ENCODE data around the gene TMEM123. TPM values are rescaled to one million over a fixed set of nuclear protein-coding genes. Genes with fewer than 3 reads are reported as not detected.
A peak's percentile ranks its signal among the peaks of the same experiment; 100 is the strongest.

TMEM123 gene
- total and polyA plus RNA-seq, 4 donors, result 125 to 164 (median 153) TPM

GRCh38 chr11:102395720-102396393 is 56.7 kb downstream of the TMEM123 start:
- 89% methylated on average over 4 of the region's 6 CpGs for WGBS (ENCODE audit: insufficient coverage)
- H3K27ac ChIP-seq (ENCODE audit: low read depth, low read length), result no peak overlapping the region
- no peak overlapping the region for H3K4me3 ChIP-seq (ENCODE audit: low read depth, low read length)
- H3K9me3 ChIP-seq (ENCODE audit: control insufficient read depth, insufficient read depth, low read length), result no peaks in the 10 kb centered on the region
- H3K27me3 ChIP-seq (ENCODE audit: control insufficient read depth, insufficient read depth, low read length), result no peaks in the 10 kb centered on the region
- peak in 1 of 6 donors; percentile 29 for DNase-seq (ENCODE audit: low read depth in 4 of 6, low spot score in 6 of 6)
- peaks cover 30% of the 10 kb centered on the region for H3K36me3 ChIP-seq (ENCODE audit: control insufficient read depth, insufficient read depth, low read length)
- peaks cover 5% of the 10 kb centered on the region for H3K4me1 ChIP-seq (ENCODE audit: control insufficient read depth, insufficient read depth, low read length)

- no peak overlapping the region for H3K27ac ChIP-seq (ENCODE audit: low read depth, low read length)
- H3K27me3 ChIP-seq (ENCODE audit: control insufficient read depth, insufficient read depth, low read length), result no peaks in the 10 kb centered on the region
- WGBS (ENCODE audit: insufficient coverage), result 95% methylated on average over 2 of the region's 2 CpGs
- peaks cover 29% of the 10 kb centered on the region for H3K36me3 ChIP-seq (ENCODE audit: control insufficient read depth, insufficient read depth, low read length)
- H3K4me3 ChIP-seq (ENCODE audit: low read depth, low read length), result no peak overlapping the region
- peaks cover 5% of the 10 kb centered on the region for H3K4me1 ChIP-seq (ENCODE audit: control insufficient read depth, insufficient read depth, low read length)
- DNase-seq (ENCODE audit: low read depth in 4 of 6, low spot score in 6 of 6), result no peak
- no peaks in the 10 kb centered on the region for H3K9me3 ChIP-seq (ENCODE audit: control insufficient read depth, insufficient read depth, low read length)
These were observed 59.3 kb downstream of the TMEM123 start for GRCh38 chr11:102393272-102393730.

- no peak for DNase-seq (ENCODE audit: low read depth in 4 of 6, low spot score in 6 of 6)
- Histone ChIP-seq H3K36me3 (ENCODE audit: control insufficient read depth, insufficient read depth, low read length) (peaks cover 33% of the 10 kb centered on the region), H3K4me3 (ENCODE audit: low read depth, low read length) (no peak overlapping the region), H3K9me3 (ENCODE audit: control insufficient read depth, insufficient read depth, low read length) (no peaks in the 10 kb centered on the region), H3K4me1 (ENCODE audit: control insufficient read depth, insufficient read depth, low read length) (peaks cover 5% of the 10 kb centered on the region), H3K27me3 (ENCODE audit: control insufficient read depth, insufficient read depth, low read length) (no peaks in the 10 kb centered on the region), H3K27ac (ENCODE audit: low read depth, low read length) (no peak overlapping the region)
- WGBS (ENCODE audit: insufficient coverage), result 97% methylated on average over 3 of the region's 4 CpGs
These were observed 60.9 kb downstream of the TMEM123 start for GRCh38 chr11:102391549-102392237.

- WGBS (ENCODE audit: insufficient coverage), result 72% methylated on average over 11 of the region's 12 CpGs
- H3K27ac ChIP-seq (ENCODE audit: low read depth, low read length), result no peak overlapping the region
- DNase-seq (ENCODE audit: low read depth in 4 of 6, low spot score in 6 of 6), result peak in 3 of 6 donors; percentile 5 to 58 (median 49)
These were observed 61.7 kb downstream of the TMEM123 start for GRCh38 chr11:102390667-102391465.

GRCh38 chr11:102389253-102389652 is 63.3 kb downstream of the TMEM123 start:
- Histone ChIP-seq H3K4me1 (ENCODE audit: control insufficient read depth, insufficient read depth, low read length) (peaks cover 9% of the 10 kb centered on the region), H3K36me3 (ENCODE audit: control insufficient read depth, insufficient read depth, low read length) (peaks cover 37% of the 10 kb centered on the region), H3K27me3 (ENCODE audit: control insufficient read depth, insufficient read depth, low read length) (no peaks in the 10 kb centered on the region), H3K4me3 (ENCODE audit: low read depth, low read length) (no peak overlapping the region), H3K9me3 (ENCODE audit: control insufficient read depth, insufficient read depth, low read length) (no peaks in the 10 kb centered on the region), H3K27ac (ENCODE audit: low read depth, low read length) (no peak overlapping the region)
- DNase-seq (ENCODE audit: low read depth in 4 of 6, low spot score in 6 of 6), result no peak
- no CpG with 5 or more reads among the region's 4 CpGs for WGBS (ENCODE audit: insufficient coverage)

More at GRCh38 chr11:102390667-102391465, 61.7 kb downstream of the TMEM123 start:
- H3K4me3 ChIP-seq (ENCODE audit: low read depth, low read length), result no peak overlapping the region
- H3K9me3 ChIP-seq (ENCODE audit: control insufficient read depth, insufficient read depth, low read length), result no peaks in the 10 kb centered on the region
- H3K36me3 ChIP-seq (ENCODE audit: control insufficient read depth, insufficient read depth, low read length), result peaks cover 32% of the 10 kb centered on the region
- H3K27me3 ChIP-seq (ENCODE audit: control insufficient read depth, insufficient read depth, low read length), result no peaks in the 10 kb centered on the region
- H3K4me1 ChIP-seq (ENCODE audit: control insufficient read depth, insufficient read depth, low read length), result peaks cover 5% of the 10 kb centered on the region

GRCh38 chr11:102387043-102387781 is 65.4 kb downstream of the TMEM123 start:
- no peaks in the 10 kb centered on the region for H3K9me3 ChIP-seq (ENCODE audit: control insufficient read depth, insufficient read depth, low read length)
- no peak for DNase-seq (ENCODE audit: low read depth in 4 of 6, low spot score in 6 of 6)

GRCh38 chr11:102386136-102386734 is 66.3 kb downstream of the TMEM123 start:
- DNase-seq (ENCODE audit: low read depth in 4 of 6, low spot score in 6 of 6), result no peak
- no peak overlapping the region for H3K27ac ChIP-seq (ENCODE audit: low read depth, low read length)
- H3K36me3 ChIP-seq (ENCODE audit: control insufficient read depth, insufficient read depth, low read length), result peaks cover 20% of the 10 kb centered on the region
- H3K9me3 ChIP-seq (ENCODE audit: control insufficient read depth, insufficient read depth, low read length), result no peaks in the 10 kb centered on the region
- no peak overlapping the region for H3K4me3 ChIP-seq (ENCODE audit: low read depth, low read length)
- no peaks in the 10 kb centered on the region for H3K27me3 ChIP-seq (ENCODE audit: control insufficient read depth, insufficient read depth, low read length)
- peaks cover 6% of the 10 kb centered on the region for H3K4me1 ChIP-seq (ENCODE audit: control insufficient read depth, insufficient read depth, low read length)
- no CpG with 5 or more reads among the region's 2 CpGs for WGBS (ENCODE audit: insufficient coverage)

More at GRCh38 chr11:102387043-102387781, 65.4 kb downstream of the TMEM123 start:
- no CpG with 5 or more reads among the region's 8 CpGs for WGBS (ENCODE audit: insufficient coverage)
- no peak overlapping the region for H3K27ac ChIP-seq (ENCODE audit: low read depth, low read length)
- no peaks in the 10 kb centered on the region for H3K27me3 ChIP-seq (ENCODE audit: control insufficient read depth, insufficient read depth, low read length)
- no peak overlapping the region for H3K4me3 ChIP-seq (ENCODE audit: low read depth, low read length)
- H3K4me1 ChIP-seq (ENCODE audit: control insufficient read depth, insufficient read depth, low read length), result peaks cover 10% of the 10 kb centered on the region
- H3K36me3 ChIP-seq (ENCODE audit: control insufficient read depth, insufficient read depth, low read length), result peaks cover 28% of the 10 kb centered on the region

DNA sequence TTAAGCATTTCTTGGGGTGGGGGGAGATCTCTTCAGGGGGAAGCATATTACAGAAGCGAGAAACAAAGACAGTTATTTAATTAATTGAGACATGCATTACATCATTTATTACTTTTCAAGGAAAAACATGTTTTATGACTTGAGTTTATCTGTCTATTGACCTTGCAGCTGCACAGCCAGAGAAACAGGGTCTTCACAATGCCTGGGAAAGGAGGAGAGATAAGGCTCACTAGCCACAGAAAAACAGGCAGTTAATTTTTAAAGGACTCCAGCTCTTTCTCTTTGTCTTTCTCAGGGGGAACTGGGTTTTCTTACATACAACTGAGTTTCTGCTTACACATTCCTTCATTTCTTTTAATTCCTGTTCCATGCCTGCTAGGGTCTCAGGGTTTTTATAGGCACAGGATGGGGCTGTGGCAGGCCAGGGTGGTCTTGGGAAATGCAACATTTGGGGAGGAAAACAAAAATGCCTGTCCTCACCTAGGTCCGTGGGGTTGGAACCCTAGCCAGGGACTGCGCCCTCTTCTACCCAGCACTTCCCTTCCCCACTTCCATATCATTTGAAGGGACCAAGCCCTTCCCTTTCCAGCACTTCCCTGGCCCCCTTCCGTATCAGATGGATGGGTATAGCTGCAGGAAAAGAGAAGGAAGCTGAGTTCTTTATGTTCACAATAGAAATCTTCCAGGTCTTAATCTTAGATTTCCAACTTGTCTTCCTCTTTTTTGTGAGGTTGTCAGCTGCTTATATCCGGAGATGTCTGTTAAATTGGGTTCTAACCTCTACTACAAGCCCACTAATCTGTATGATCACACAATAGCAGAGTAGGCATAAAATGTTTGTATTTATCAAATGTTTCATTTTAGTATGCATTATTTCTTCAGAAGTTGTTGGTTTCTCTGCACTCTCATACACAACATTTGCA is 67.2 kb downstream of the TMEM123 start:
- no peaks in the 10 kb centered on the region for H3K9me3 ChIP-seq (ENCODE audit: control insufficient read depth, insufficient read depth, low read length)
- DNase-seq (ENCODE audit: low read depth in 4 of 6, low spot score in 6 of 6), result no peak
- no peaks in the 10 kb centered on the region for H3K27me3 ChIP-seq (ENCODE audit: control insufficient read depth, insufficient read depth, low read length)
- H3K36me3 ChIP-seq (ENCODE audit: control insufficient read depth, insufficient read depth, low read length), result peaks cover 14% of the 10 kb centered on the region
- peaks cover 6% of the 10 kb centered on the region for H3K4me1 ChIP-seq (ENCODE audit: control insufficient read depth, insufficient read depth, low read length)
- no CpG with 5 or more reads among the region's 5 CpGs for WGBS (ENCODE audit: insufficient coverage)
- no peak overlapping the region for H3K27ac ChIP-seq (ENCODE audit: low read depth, low read length)
- H3K4me3 ChIP-seq (ENCODE audit: low read depth, low read length), result no peak overlapping the region
